ENCODE results near the gene AIG1. TPM values are rescaled to one million over a fixed set of nuclear protein-coding genes. Genes with fewer than 3 reads are reported as not detected.
"Not testable (repeated sequence)": the region's sequence is repeated elsewhere in the genome, so short reads cannot be mapped to it uniquely, and the experiment has no call there.

Gene AIG1
- total RNA-seq, 2 donors from 2014 or later, result 32.9 to 53.6 TPM

- Histone ChIP-seq H3K9me3 (no peaks in the 10 kb centered on the region), H3K4me1 (ENCODE audit: control insufficient read depth in 1 of 2, low read depth in 2 of 2) (no peaks in the 10 kb centered on the region), H3K4me3 (no peak overlapping the region), H3K27ac (no peak overlapping the region), H3K36me3 (no peaks in the 10 kb centered on the region), H3K27me3 (replicated peaks; ENCODE audit: insufficient read depth) (no peaks in the 10 kb centered on the region)
- DNase-seq (ENCODE audit: low spot score) (no peak), ATAC-seq (ENCODE audit: insufficient number of reproducible peaks, low FRiP score, low read depth) (no peak)
- TF ChIP-seq, protein P1, sequence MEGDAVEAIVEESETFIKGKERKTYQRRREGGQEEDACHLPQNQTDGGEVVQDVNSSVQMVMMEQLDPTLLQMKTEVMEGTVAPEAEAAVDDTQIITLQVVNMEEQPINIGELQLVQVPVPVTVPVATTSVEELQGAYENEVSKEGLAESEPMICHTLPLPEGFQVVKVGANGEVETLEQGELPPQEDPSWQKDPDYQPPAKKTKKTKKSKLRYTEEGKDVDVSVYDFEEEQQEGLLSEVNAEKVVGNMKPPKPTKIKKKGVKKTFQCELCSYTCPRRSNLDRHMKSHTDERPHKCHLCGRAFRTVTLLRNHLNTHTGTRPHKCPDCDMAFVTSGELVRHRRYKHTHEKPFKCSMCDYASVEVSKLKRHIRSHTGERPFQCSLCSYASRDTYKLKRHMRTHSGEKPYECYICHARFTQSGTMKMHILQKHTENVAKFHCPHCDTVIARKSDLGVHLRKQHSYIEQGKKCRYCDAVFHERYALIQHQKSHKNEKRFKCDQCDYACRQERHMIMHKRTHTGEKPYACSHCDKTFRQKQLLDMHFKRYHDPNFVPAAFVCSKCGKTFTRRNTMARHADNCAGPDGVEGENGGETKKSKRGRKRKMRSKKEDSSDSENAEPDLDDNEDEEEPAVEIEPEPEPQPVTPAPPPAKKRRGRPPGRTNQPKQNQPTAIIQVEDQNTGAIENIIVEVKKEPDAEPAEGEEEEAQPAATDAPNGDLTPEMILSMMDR (IDR thresholded peaks at IDR 0.05), result no peak
Observed at GRCh38 chr6:143295932-143296331, 235.2 kb downstream of the AIG1 start.

- Histone ChIP-seq H3K9me3 (no peaks in the 10 kb centered on the region), H3K27me3 (replicated peaks; ENCODE audit: insufficient read depth) (no peaks in the 10 kb centered on the region), H3K27ac (no peak overlapping the region), H3K4me3 (no peak overlapping the region), H3K36me3 (no peaks in the 10 kb centered on the region), H3K4me1 (ENCODE audit: control insufficient read depth in 1 of 2, low read depth in 2 of 2) (no peaks in the 10 kb centered on the region)
- TF ChIP-seq, protein P1 (IDR thresholded peaks at IDR 0.05), result no peak
- DNase-seq (ENCODE audit: low spot score), result no peak
- no peak for ATAC-seq (ENCODE audit: insufficient number of reproducible peaks, low FRiP score, low read depth)
Observed at GRCh38 chr6:143298071-143298470, 237.4 kb downstream of the AIG1 start.

- H3K4me3 ChIP-seq, result no peak overlapping the region
- no peak for ATAC-seq (ENCODE audit: insufficient number of reproducible peaks, low FRiP score, low read depth)
- H3K27ac ChIP-seq, result no peak overlapping the region
- TF ChIP-seq, protein P1 (IDR thresholded peaks at IDR 0.05), result no peak
- H3K27me3 ChIP-seq (replicated peaks; ENCODE audit: insufficient read depth), result no peaks in the 10 kb centered on the region
- no peaks in the 10 kb centered on the region for H3K4me1 ChIP-seq (ENCODE audit: control insufficient read depth in 1 of 2, low read depth in 2 of 2)
- no peaks in the 10 kb centered on the region for H3K9me3 ChIP-seq
- DNase-seq (ENCODE audit: low spot score), result no peak
- H3K36me3 ChIP-seq, result no peaks in the 10 kb centered on the region
Observed at GRCh38 chr6:143299253-143300166, 238.8 kb downstream of the AIG1 start.

- ATAC-seq (ENCODE audit: insufficient number of reproducible peaks, low FRiP score, low read depth) (no peak), DNase-seq (ENCODE audit: low spot score) (no peak)
- Histone ChIP-seq H3K4me1 (ENCODE audit: control insufficient read depth in 1 of 2, low read depth in 2 of 2) (no peaks in the 10 kb centered on the region), H3K9me3 (no peaks in the 10 kb centered on the region), H3K27ac (no peak overlapping the region), H3K27me3 (replicated peaks; ENCODE audit: insufficient read depth) (no peaks in the 10 kb centered on the region), H3K4me3 (no peak overlapping the region), H3K36me3 (no peaks in the 10 kb centered on the region)
- TF ChIP-seq, protein P1 (IDR thresholded peaks at IDR 0.05), result no peak
Observed at GRCh38 chr6:143301188-143301587, 240.5 kb downstream of the AIG1 start.

DNA sequence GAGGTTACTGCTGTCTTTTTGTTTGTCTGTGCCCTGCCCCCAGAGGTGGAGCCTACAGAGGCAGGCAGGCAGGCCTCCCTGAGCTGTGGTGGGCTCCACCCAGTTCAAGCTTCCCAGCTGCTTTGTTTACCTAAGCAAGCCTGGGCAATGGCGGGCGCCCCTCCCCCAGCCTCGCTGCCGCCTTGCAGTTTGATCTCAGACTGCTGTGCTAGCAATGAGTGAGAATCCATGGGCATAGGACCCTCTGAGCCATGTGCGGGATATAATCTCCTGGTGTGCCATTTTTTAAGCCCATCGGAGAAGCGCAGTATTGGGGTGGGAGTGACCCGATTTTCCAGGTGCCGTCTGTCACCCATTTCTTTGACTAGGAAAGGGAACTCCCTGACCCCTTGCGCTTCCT, 247.1 kb downstream of the AIG1 start:
- not testable (repeated sequence) for H3K9me3 ChIP-seq; H3K4me3 ChIP-seq; H3K36me3 ChIP-seq; H3K4me1 ChIP-seq (ENCODE audit: control insufficient read depth in 1 of 2, low read depth in 2 of 2); ATAC-seq (ENCODE audit: insufficient number of reproducible peaks, low FRiP score, low read depth); DNase-seq (ENCODE audit: low spot score); H3K27ac ChIP-seq; H3K27me3 ChIP-seq (replicated peaks; ENCODE audit: insufficient read depth)

Measured in thoracic aorta (tissue), 2 donors.